CD4-positive, alpha-beta T cell treated with Interleukin-4 for 1 hour (primary cell): Measurements from ENCODE around the gene ZNF638.

Experiments
- DNase-seq, 2 donors: peaks; one replicate each; pipeline ENCODE4 v3.0.0-alpha.2; 2020 to 2022

ZNF638 gene

GRCh38 chr2:71333619-71334018, 2.0 kb downstream of the ZNF638 start:
- no peak for DNase-seq

- DNase-seq: no peak
These were observed 4.8 kb downstream of the ZNF638 start for GRCh38 chr2:71336384-71336783.

GRCh38 chr2:71336802-71337201, 5.2 kb downstream of the ZNF638 start:
- no peak for DNase-seq

- DNase-seq: no peak
These were observed 6.2 kb downstream of the ZNF638 start for GRCh38 chr2:71337776-71338175.

GRCh38 chr2:71339685-71340084, 8.1 kb downstream of the ZNF638 start:
- DNase-seq: no peak

- DNase-seq: no peak
These were observed 8.6 kb downstream of the ZNF638 start for GRCh38 chr2:71340176-71340575.

- no peak for DNase-seq
These were observed 10.1 kb downstream of the ZNF638 start for GRCh38 chr2:71341645-71342044.

GRCh38 chr2:71346065-71346464, 14.5 kb downstream of the ZNF638 start:
- no peak for DNase-seq

GRCh38 chr2:71347517-71347916, 15.9 kb downstream of the ZNF638 start:
- no peak for DNase-seq

GRCh38 chr2:71348302-71348701, 16.7 kb downstream of the ZNF638 start:
- DNase-seq: no peak

GRCh38 chr2:71353248-71353647, 21.7 kb downstream of the ZNF638 start:
- no peak for DNase-seq

GRCh38 chr2:71358931-71359671, 27.5 kb downstream of the ZNF638 start:
- DNase-seq: no peak

GRCh38 chr2:71360434-71360975, 28.9 kb downstream of the ZNF638 start:
- no peak for DNase-seq

- DNase-seq: no peak
These were observed 30.0 kb downstream of the ZNF638 start for GRCh38 chr2:71361631-71362030.

GRCh38 chr2:71362447-71362846, 30.9 kb downstream of the ZNF638 start:
- no peak for DNase-seq

GRCh38 chr2:71370015-71370414, 38.4 kb downstream of the ZNF638 start:
- no peak for DNase-seq

- DNase-seq: no peak
These were observed 40.5 kb downstream of the ZNF638 start for GRCh38 chr2:71372042-71372441.

GRCh38 chr2:71379086-71379485, 47.5 kb downstream of the ZNF638 start:
- no peak for DNase-seq

GRCh38 chr2:71380665-71381064, 49.1 kb downstream of the ZNF638 start:
- no peak for DNase-seq

- no peak for DNase-seq
These were observed 53.4 kb downstream of the ZNF638 start for GRCh38 chr2:71385012-71385411.

- DNase-seq: no peak
These were observed 56.6 kb downstream of the ZNF638 start for GRCh38 chr2:71388214-71388613.

GRCh38 chr2:71389384-71390072, 57.9 kb downstream of the ZNF638 start:
- DNase-seq: no peak

- no peak for DNase-seq
These were observed 61.6 kb downstream of the ZNF638 start for GRCh38 chr2:71393216-71393615.

- DNase-seq: no peak
These were observed 63.9 kb downstream of the ZNF638 start for GRCh38 chr2:71395471-71395870.
